ENCODE results near the gene LY6G5C.

DNA sequence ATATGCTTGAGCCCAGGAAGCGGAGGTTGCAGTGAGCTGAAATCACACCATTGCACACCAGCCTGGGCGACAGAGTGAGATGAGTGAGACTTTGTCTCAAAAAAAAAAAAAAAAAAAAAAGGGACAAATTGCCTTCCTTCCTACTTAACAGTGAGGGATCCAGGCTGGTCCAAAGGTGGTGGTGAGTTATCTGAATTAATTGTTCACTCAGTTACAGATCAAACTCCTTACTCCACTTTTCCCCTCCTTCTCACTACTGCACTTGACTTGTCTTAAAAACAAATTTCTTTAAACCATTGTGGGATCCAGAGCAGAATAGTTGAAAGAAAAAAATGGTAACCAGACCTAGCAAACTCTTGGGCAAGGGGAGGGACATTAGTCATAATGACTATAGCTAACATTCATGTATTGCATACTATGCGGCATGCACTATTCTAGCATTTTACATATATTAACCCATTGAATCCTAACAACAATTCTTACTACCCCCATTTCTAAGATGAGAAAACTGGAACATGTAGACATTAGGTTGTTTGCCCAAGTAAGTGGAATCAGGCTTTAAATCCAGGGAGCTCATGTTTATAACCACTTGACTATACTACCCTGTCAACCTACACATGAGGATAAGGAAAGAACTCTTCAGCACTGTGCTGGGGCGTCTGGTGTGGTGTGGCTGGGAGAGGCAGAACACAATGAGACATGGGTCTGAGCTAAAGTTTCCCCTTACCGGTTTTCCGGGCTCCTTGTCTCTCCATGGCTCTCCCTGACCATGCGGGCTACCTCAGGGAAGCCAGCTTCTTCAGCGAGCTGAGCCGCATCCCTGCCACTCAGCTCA is 17.5 kb downstream of the LY6G5C start:
- TF ChIP-seq, protein P1, sequence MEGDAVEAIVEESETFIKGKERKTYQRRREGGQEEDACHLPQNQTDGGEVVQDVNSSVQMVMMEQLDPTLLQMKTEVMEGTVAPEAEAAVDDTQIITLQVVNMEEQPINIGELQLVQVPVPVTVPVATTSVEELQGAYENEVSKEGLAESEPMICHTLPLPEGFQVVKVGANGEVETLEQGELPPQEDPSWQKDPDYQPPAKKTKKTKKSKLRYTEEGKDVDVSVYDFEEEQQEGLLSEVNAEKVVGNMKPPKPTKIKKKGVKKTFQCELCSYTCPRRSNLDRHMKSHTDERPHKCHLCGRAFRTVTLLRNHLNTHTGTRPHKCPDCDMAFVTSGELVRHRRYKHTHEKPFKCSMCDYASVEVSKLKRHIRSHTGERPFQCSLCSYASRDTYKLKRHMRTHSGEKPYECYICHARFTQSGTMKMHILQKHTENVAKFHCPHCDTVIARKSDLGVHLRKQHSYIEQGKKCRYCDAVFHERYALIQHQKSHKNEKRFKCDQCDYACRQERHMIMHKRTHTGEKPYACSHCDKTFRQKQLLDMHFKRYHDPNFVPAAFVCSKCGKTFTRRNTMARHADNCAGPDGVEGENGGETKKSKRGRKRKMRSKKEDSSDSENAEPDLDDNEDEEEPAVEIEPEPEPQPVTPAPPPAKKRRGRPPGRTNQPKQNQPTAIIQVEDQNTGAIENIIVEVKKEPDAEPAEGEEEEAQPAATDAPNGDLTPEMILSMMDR (IDR thresholded peaks at IDR 0.05): no peak
- TF ChIP-seq POLR2A (IDR thresholded peaks at IDR 0.05): no peak
- TF ChIP-seq POLR2AphosphoS5 (IDR thresholded peaks at IDR 0.05): no peak
